Activated CD8-positive, alpha-beta memory T cell treated with anti-CD3 and anti-CD28 coated beads for 4 hours (primary cell): ENCODE results near the gene FGL2.
"Not testable (repeated sequence)": the region's sequence is repeated elsewhere in the genome, so short reads cannot be mapped to it uniquely, and the experiment has no call there.

ENCODE experiments used
- DNase-seq, 2 donors: peaks; one replicate each; pipeline ENCODE4 v3.0.0-alpha.2; 2020; ENCODE audit warnings: low read depth in 2 of 2

Gene FGL2

GRCh38 chr7:77157034-77157433 is 42.6 kb downstream of the FGL2 start:
- not testable (repeated sequence) for DNase-seq

- not testable (repeated sequence) for DNase-seq
These were observed 43.8 kb downstream of the FGL2 start for GRCh38 chr7:77155601-77156377.

GRCh38 chr7:77154917-77155464 is 44.6 kb downstream of the FGL2 start:
- not testable (repeated sequence) for DNase-seq

DNA sequence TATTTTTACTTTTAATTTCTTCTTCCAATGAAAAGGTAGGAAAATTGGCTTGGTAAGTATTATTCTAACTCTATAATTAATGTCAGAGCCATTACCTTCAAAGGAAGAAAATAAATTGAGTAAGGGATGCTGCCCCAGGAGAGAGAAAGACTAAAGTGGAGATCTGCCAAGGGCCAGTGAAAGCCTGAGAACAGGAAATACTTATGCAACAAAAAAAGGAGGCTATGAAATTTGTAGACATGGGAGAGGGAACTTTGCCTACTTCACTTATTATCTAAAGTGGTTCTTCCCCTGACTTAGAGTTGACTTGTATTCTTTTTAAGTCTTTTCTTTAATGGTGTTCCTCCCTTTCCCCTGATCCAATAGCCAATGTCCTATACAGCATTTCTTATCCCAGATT is 47.4 kb downstream of the FGL2 start:
- DNase-seq = not testable (repeated sequence)
